H54 (cell line): ENCODE measurements around the gene MAP3K15.

Source experiments
- DNase-seq: peaks from one replicate; pipeline ENCODE4 v3.0.0; 2011; ENCODE audit warnings: low spot score, mixed read lengths; ENCODE audit not compliant: insufficient read length
- FAIRE-seq: peaks from 3 replicates; lab custom pipeline; 2011; peaks lifted over from hg19 to GRCh38; lab: Jason Lieb, UNC
- POLR2A ChIP-seq: IDR thresholded peaks from 2 replicates; pipeline ENCODE4 v1.6.1; 2011; ENCODE audit warnings: low read depth, mild to moderate bottlenecking, low read length

Gene MAP3K15

DNA sequence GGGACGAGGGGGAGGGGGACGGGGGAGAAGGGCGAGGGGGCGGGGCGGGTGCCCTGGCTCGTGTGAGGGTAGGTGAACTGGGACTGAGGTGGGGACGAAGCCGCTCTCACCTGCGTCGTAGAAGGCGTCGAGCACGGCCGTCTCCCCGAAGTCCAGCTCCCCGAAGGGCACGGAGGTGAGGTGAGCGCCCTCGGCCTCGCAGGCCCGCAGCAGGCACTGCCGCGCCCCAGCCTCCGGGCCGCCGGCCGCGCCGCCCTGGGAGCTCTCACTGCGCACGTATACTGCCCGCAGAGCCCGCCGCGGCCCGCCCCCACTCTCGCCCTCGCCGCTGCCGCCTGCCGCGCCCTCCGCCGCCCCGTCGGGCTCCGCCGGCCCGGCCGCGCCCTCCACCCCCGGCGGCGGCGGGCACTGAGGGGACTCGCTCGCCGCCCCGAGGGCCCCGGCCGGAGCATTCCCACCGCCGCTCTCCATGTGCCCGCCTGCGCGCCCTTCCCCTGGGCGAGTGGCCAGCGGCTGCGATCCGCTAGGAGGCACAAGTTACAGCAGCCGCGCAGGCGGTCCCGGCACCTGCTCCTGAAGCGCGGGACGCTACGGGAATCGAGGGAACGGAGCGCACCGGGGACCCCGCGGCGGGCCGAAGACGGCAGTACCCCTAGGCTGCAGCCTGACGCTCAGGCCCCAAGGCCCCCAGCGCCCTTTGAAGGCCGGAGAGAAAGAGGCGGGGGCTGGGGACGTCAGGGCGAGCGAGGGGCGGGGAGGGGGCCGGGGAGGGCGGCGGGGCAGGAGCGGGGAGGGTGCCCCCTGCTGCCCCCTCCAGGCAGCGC is at the start of gene MAP3K15:
Gene MAP3K15, minus strand, starts transcription at position 718 of the 824 bp plus-strand sequence. Its CDS starts 247 bp downstream, at position 471.
- DNase-seq (no peak), FAIRE-seq (no peak)
- TF ChIP-seq POLR2A: no peak

- no peak for TF ChIP-seq POLR2A
- DNase-seq: no peak
- no peak for FAIRE-seq
These were observed 49.3 kb upstream of the MAP3K15 start for GRCh38 chrX:19564606-19565005.

- no peak for TF ChIP-seq POLR2A
- no peak for FAIRE-seq
- no peak for DNase-seq
These were observed 48.4 kb upstream of the MAP3K15 start for GRCh38 chrX:19563746-19564145.

- FAIRE-seq: no peak
- no peak for TF ChIP-seq POLR2A
- no peak for DNase-seq
These were observed 48.0 kb upstream of the MAP3K15 start for GRCh38 chrX:19563327-19563726.

DNA sequence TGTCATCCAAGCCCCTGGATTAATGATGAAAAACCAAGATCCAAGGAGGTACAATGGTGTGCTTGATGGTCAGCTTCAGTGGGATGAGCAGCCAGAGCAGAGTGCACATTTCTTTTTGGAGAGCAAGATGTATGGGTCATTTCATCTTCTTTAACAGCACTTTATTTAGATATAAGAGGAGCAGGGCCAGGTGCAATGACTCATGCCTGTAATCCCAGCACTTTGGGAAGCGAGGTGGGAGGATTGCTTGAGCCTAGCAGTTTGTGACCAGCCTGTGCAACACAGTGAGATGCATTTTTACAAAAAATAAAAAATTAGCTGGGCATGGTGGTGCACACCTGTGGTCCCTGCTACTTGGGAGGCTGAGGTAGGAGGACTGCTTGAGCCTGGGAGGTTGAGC is 45.3 kb upstream of the MAP3K15 start:
- DNase-seq (no peak), FAIRE-seq (no peak)
- no peak for TF ChIP-seq POLR2A

DNA sequence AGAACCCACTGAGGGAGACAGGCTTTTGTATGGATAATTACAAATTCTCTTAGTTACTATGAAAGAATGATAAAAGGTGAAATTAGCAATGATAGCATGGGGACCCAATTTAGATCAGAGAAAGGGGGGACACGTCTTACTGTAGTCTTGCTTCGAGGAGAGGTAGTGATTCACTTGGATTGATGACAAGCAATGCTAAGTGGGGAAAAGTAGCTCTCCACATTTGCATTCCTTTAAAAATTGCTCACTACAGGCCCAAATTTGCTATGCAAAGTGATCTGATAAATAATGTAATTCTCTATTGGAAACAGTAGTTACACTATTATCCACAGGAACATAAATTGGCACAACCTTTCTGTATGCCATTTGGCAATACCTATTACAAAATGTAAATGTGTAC is 42.5 kb upstream of the MAP3K15 start:
- FAIRE-seq (no peak), DNase-seq (no peak)
- TF ChIP-seq POLR2A: no peak

DNA sequence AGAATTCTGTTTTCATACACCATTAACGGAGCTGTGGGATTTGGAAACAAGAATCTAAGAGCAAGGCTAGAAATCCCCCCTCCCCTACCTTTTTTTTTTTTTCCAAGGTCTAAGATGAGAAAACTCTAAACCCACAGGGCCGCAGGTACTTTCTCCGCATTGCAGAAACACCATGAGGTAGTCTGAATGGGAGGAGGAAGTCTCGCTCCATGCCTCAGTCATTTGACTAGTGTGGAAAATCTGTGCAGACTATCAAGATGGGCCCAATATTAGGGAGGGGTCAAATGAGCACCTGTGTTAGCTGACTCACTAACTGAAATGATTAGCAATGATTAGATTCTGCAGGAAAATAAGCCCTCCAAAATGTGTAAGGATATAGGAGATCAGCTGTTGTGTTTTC is 40.9 kb upstream of the MAP3K15 start:
- no peak for TF ChIP-seq POLR2A
- FAIRE-seq: no peak
- DNase-seq: no peak

DNA sequence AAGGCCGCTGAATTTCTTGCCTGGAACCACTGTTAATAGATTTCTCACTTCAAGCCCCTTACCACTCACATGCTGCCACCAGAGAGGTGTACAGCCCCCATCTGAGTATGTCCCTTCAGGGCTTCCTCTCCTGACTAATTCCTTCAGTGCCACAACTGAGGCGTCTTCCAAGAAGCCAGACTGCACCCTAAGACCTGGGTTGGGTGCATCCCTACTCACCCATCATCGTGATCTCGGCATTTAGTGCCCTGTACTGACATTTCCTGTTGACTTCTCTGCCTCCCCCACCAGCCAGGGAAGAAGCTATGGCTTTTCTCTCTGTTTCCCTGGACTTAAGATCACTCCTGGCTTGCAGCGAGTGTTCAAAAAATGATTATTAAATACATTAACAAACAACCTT is 40.4 kb upstream of the MAP3K15 start:
- no peak for DNase-seq
- FAIRE-seq: no peak
- TF ChIP-seq POLR2A: no peak

DNA sequence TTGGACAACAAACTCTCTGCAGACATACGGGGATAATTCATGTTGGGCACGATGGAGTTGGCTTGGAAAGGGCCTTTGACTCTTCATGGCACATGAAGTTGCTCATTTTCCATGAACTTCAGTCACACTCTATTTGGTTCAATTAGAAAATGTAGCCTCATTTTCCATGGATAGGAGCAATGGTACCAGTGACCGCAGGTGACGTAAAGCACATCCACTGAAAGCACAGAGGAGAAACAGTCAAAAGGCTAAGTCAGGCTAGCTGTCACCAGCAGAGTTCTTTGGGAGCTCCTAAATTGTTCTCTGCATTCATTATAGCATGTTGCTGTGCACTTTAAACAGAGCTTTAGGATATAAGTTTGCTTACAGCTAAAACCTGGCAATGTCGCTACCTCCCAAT is 39.9 kb upstream of the MAP3K15 start:
- FAIRE-seq (no peak), DNase-seq (no peak)
- no peak for TF ChIP-seq POLR2A

DNA sequence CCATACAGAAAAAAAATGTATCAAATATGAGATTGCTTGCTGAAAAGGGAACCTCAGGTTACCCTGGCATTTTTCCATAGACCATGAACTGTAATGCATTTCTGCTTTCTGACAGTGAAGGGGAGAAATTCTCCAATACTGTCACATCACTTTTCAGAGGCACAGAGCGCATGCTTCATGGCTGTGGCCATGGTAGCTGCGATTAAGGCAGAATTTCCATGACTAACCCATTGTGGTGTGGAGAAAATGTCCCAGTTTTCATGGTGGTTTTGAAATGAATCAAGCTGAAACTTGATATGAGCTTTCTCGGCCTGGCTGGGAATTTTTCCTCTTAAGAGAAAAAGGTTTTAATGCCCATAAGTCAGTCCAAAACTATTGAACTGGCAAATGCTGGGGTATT is 39.5 kb upstream of the MAP3K15 start:
- FAIRE-seq (no peak), DNase-seq (no peak)
- no peak for TF ChIP-seq POLR2A

GRCh38 chrX:19552793-19553192 is 37.5 kb upstream of the MAP3K15 start:
- no peak for DNase-seq
- no peak for TF ChIP-seq POLR2A
- no peak for FAIRE-seq

DNA sequence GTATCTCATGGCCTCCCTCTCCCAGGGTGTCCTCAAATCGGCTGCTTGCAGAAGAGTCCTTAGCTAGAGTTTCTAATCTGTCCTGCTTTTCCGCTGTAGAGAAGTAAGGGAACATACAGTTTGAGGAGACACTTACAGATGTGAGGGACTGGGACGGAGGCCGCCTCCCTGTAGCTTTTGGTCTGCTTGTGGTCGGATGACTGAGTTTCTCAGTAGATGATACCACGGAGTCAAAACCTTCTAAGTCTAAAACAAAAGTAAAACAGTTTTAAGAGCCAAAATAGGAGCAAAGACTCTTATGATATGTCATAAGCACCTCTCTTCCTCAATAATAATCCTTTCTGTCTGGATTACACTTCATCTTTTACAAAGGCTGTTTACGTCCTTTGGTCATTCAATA is 34.5 kb upstream of the MAP3K15 start:
- TF ChIP-seq POLR2A: no peak
- DNase-seq (no peak), FAIRE-seq (no peak)

DNA sequence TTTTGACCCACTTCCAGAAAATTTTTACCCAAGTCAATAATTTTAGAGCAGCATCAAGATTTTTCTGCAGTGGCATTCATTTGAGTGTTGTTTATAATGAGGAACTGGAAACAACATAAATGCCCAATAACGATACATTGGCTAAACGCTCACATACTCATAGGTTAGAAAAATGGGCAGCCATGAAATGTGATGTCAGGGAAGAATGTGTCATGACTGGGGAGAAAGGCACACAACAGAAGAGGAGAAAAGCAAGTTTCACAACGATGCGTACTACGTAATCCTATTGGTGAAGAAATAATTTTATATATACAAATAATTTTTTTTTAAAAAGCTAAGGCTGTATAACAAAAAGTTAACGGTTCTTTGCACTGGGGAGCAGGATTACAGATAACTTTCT is 33.6 kb upstream of the MAP3K15 start:
- DNase-seq: no peak
- no peak for TF ChIP-seq POLR2A
- no peak for FAIRE-seq

DNA sequence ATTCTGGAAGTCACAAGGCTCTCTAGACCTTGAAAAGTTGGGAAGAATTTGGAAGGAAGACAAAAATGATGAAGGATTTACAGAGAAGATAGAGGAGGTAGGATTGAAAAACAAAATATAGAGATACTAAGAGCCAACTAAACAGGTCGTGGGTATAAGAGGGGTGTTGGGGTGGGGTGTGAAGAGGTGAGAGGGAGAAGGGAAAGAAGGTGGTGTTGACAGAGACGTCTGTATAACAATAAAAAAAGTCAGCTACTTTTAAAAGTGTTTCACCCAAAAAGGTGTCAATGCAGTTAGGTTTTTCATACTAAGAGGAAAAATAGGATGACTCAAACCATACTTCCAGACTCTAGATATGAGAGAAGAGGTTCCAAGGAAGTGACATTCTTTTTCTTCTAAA is 33.0 kb upstream of the MAP3K15 start:
- no peak for TF ChIP-seq POLR2A
- no peak for DNase-seq
- FAIRE-seq: no peak

DNA sequence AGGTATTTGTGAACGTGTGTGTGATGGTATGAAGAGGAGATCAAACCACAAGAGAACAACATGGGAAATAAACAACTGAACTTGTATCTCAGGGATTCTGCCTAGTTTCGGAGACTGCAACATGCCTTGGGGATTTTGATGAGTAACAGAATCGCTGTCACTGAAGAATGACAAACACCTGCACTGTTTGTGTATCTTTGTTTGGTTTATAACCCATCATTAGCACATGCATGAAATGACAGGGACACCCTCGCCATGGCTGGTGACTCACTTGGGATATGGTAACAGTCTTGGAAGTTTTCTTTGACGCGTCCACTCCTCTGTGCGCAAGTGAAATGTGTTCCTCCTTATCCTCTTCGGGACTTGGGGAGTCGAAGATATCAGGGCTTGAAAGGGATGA is 30.3 kb upstream of the MAP3K15 start:
- no peak for TF ChIP-seq POLR2A
- no peak for FAIRE-seq
- no peak for DNase-seq
